ENCODE data around the gene GPANK1. TPM values are rescaled to one million over a fixed set of nuclear protein-coding genes. Genes with fewer than 3 reads are reported as not detected.

Gene GPANK1
- total RNA-seq, 1 donor from 2014 or later: 30.1 TPM

- DNase-seq: peak; percentile 63
- peaks cover 11% of the 10 kb centered on the region for H3K9me3 Mint-ChIP-seq (ENCODE audit: unreplicated experiment)
- TF ChIP-seq CTCF (IDR thresholded peaks at IDR 0.05; ENCODE audit: partially characterized antibody, unreplicated experiment): no peak
- peaks cover 23% of the 10 kb centered on the region for H3K4me1 Mint-ChIP-seq (ENCODE audit: low read depth, unreplicated experiment)
- H3K36me3 Mint-ChIP-seq (ENCODE audit: unreplicated experiment): no peaks in the 10 kb centered on the region
- peak overlapping the region; percentile 97 for H3K4me3 Mint-ChIP-seq (ENCODE audit: unreplicated experiment)
- peaks cover 15% of the 10 kb centered on the region for H3K27me3 Mint-ChIP-seq (ENCODE audit: unreplicated experiment)
- H3K27ac Mint-ChIP-seq (ENCODE audit: unreplicated experiment): peak overlapping the region; percentile 99
These were observed 622 bp downstream of the GPANK1 start for GRCh38 chr6:31663961-31664789.

- Mint-ChIP-seq H3K36me3 (ENCODE audit: unreplicated experiment) (no peaks in the 10 kb centered on the region), H3K27me3 (ENCODE audit: unreplicated experiment) (peaks cover 16% of the 10 kb centered on the region), H3K9me3 (ENCODE audit: unreplicated experiment) (peaks cover 11% of the 10 kb centered on the region), H3K27ac (ENCODE audit: unreplicated experiment) (peak overlapping the region; percentile 99), H3K4me3 (ENCODE audit: unreplicated experiment) (peak overlapping the region; percentile 97), H3K4me1 (ENCODE audit: low read depth, unreplicated experiment) (peaks cover 26% of the 10 kb centered on the region)
- no peak for TF ChIP-seq CTCF (IDR thresholded peaks at IDR 0.05; ENCODE audit: partially characterized antibody, unreplicated experiment)
- DNase-seq: no peak
These were observed 1.5 kb downstream of the GPANK1 start for GRCh38 chr6:31663126-31663960.

GRCh38 chr6:31662124-31662723 is 2.6 kb downstream of the GPANK1 start:
- peaks cover 11% of the 10 kb centered on the region for H3K9me3 Mint-ChIP-seq (ENCODE audit: unreplicated experiment)
- peaks cover 18% of the 10 kb centered on the region for H3K27me3 Mint-ChIP-seq (ENCODE audit: unreplicated experiment)
- peaks cover 30% of the 10 kb centered on the region for H3K4me1 Mint-ChIP-seq (ENCODE audit: low read depth, unreplicated experiment)
- peak overlapping the region; percentile 79 for H3K4me3 Mint-ChIP-seq (ENCODE audit: unreplicated experiment)
- DNase-seq: no peak
- H3K36me3 Mint-ChIP-seq (ENCODE audit: unreplicated experiment): no peaks in the 10 kb centered on the region
- peak overlapping the region; percentile 79 for H3K27ac Mint-ChIP-seq (ENCODE audit: unreplicated experiment)
- no peak for TF ChIP-seq CTCF (IDR thresholded peaks at IDR 0.05; ENCODE audit: partially characterized antibody, unreplicated experiment)

- H3K36me3 Mint-ChIP-seq (ENCODE audit: unreplicated experiment): no peaks in the 10 kb centered on the region
- peaks cover 11% of the 10 kb centered on the region for H3K9me3 Mint-ChIP-seq (ENCODE audit: unreplicated experiment)
- no peak for DNase-seq
- peaks cover 28% of the 10 kb centered on the region for H3K4me1 Mint-ChIP-seq (ENCODE audit: low read depth, unreplicated experiment)
- H3K27me3 Mint-ChIP-seq (ENCODE audit: unreplicated experiment): peaks cover 19% of the 10 kb centered on the region
- peak overlapping the region; percentile 50 for H3K27ac Mint-ChIP-seq (ENCODE audit: unreplicated experiment)
- TF ChIP-seq CTCF (IDR thresholded peaks at IDR 0.05; ENCODE audit: partially characterized antibody, unreplicated experiment): no peak
- peak overlapping the region; percentile 83 for H3K4me3 Mint-ChIP-seq (ENCODE audit: unreplicated experiment)
These were observed 3.3 kb downstream of the GPANK1 start for GRCh38 chr6:31661262-31662123.
